Fibroblast of skin of abdomen (primary cell): ENCODE results near the gene PMFBP1.

ENCODE experiments used
- DNase-seq: peaks from one replicate; pipeline ENCODE4 v3.0.0-alpha.2; 2013

Gene PMFBP1

DNA sequence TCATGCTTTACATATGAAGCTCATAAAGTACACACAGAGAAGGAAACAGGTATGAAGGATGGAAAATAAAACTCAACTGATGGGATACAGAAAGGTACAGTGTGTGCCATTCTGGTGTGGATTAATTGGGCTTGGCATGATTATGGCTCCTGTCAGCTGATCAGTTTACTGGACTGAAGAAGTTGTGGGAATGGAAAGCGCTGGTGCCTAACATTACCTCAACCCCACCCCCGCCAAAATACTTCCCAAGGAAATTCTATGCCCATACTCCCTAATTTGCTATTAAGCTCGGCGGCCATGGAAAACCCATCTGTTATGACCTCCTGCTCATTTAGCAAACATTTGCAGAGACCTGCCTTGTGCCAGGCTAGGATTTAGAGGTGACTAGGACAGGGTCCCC lies 16.6 kb upstream of the PMFBP1 start:
- no peak for DNase-seq

GRCh38 chr16:72187551-72187950 lies 15.6 kb upstream of the PMFBP1 start:
- DNase-seq, result no peak

DNA sequence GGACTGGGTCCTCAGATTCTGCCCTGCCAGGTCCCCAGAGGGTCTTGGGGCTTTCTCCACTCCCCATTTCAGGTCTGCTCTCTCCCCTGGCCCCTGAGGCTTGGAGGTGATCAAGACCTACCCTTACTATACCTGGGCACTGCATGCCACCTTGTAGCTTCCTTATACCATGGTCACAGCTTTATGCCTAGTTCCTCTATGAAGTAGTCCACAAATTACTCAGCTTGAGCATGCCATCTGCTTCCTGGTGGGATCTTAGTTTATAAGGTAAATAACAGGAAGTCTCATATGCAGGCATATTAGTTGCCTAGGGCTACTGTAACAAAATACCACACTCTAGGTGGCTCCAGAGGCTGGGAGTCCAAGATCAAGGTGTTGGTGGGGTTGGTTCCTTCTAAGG lies 11.0 kb upstream of the PMFBP1 start:
- DNase-seq, result no peak

DNA sequence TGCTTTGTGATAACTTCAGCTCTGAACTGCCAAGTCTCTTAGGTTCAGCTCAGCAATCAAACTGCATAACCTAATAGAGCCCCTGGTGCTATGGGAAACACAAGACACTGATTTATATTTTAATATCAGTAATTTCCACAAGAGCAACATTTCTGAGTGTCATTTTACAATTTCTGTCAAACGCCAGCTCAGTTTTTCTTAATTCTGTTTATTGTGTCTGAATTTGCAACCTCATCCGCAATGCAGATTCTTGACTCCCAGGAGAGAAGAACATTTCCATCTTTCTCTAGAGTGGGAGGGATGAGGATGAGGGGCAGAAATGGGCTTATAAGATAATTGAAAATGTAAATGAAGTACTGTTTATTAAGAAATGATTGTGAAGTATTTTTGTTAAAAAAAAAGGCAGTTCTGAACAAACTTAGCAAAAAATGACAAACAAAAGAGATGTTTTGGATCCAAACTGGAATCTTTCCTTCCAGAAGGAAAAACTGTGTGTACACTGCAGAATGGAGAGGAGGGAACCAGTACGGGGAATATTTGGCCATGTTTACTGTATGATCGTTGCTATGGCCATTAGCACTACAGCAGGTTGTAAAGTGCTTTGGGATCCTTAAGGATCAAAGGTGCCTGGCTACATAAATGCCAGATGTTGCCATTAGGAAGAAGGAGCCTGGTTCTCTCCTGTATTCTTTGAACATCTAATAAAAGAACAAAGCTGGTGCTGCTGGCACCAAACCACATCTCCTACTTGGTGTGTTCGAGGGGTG lies 7.4 kb upstream of the PMFBP1 start:
- DNase-seq, result no peak

- no peak for DNase-seq
These were observed 2.8 kb upstream of the PMFBP1 start for GRCh38 chr16:72174726-72175125.

DNA sequence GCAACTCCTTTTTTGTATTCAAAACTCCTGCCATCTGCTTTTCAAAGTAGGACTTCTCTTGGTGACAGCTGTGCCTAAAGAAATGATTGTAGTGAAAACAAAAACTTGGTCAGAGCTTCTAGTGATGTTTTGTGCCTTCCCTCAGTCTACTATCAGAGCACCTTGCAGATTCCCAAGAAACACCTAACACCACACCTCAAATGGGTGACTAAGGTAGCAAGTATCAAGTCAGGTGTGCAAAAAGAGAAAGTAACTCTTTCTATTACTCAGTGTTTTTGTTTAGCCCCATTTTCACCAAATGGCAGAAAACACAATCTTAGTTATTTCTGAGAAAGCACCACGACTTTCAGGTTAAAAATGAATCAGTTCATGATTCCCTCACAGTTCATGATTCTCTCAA lies 2.0 kb upstream of the PMFBP1 start:
- DNase-seq, result no peak

DNA sequence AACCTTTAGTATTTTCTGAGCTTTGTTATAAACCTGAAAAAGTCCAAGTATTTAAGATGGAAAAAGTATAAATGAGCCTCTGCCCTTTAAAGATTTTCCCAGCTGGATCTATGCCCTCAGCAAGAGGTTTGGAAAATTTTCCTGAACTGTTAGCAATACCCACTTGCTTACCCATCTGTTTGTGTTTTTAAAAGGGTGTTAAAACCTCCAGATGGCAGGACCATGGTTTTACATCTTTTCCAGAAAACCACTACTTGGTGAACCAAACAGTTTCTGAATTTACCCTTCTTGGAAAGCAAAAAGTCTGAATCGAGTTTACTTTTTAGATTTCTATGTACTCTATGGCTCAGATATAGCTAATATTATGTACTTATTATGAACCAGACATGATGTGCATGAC lies 719 bp downstream of the PMFBP1 start:
- no peak for DNase-seq

GRCh38 chr16:72169708-72170107 lies 2.2 kb downstream of the PMFBP1 start:
- DNase-seq, result no peak

- DNase-seq, result no peak
These were observed 3.6 kb downstream of the PMFBP1 start for GRCh38 chr16:72168365-72168764.

DNA sequence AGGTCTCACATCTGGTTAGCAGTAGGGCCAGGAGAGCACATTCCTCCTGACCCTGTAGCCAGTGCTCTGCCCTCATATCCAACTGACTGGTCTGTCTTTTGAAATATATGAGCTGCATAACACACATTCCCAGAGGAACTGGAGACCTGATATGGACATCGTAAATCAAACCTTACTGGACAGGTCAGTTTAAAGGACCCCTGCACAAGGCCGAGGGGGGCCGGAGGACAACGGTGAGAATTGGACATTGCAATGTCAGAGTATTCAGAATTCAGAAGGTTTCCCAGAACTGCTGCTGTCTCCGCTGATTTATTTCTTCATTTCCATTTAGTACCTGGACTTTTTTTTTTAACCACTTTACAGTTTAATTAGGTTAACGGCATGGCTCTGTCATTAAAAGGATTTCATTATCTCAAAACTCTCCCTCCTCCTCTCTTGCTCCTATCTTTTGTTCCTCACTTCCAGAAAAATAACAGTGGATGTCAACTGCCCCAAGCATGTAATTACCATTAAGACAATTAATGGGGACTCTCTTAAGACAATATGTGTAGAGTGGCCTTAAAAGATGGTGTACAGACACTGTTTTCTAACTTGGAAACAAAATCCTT lies 4.9 kb downstream of the PMFBP1 start:
- no peak for DNase-seq

- DNase-seq, result no peak
These were observed 5.8 kb downstream of the PMFBP1 start for GRCh38 chr16:72166151-72166550.

GRCh38 chr16:72164691-72165090 lies 7.3 kb downstream of the PMFBP1 start:
- DNase-seq, result no peak

- DNase-seq, result no peak
These were observed 9.8 kb downstream of the PMFBP1 start for GRCh38 chr16:72162105-72162692.

DNA sequence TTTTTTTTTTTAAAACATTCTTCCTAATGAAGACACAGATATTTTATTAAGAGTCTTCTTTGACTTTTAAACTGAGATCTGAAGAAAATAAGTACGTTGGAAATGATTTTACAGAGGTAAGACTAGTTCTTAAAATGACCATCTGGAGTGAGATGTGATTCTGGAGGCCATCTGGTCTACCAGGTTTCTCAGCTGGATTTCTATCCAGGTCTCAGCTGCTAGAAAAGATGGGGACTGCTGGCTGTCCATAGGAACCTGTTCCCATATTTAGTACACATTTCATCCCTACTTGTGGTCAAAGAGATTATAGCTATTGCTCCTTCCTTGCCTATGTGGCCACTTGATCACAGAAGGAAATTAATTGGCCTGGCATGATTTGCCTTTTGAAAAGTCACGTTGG lies 12.2 kb downstream of the PMFBP1 start:
- no peak for DNase-seq

DNA sequence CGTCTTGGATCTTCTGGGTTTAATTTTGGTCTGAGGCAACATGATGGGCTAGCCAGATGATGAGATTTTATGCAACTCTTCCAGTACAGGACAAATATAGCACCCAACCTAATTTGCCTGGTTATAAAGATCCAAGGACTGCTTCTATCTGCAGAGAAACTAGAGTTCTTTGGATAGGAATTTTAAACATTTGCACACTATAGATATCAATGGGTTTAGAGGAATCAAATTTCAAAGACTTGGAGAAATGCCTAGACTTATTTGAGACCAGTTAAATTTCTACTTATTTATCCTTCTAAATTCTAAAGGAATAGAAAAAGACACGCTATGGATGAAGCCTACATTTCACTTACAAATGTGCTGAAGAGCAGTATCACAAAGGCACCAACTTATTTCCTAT lies 12.6 kb downstream of the PMFBP1 start:
- DNase-seq, result no peak

GRCh38 chr16:72149676-72150464 lies 22.1 kb downstream of the PMFBP1 start:
- no peak for DNase-seq

DNA sequence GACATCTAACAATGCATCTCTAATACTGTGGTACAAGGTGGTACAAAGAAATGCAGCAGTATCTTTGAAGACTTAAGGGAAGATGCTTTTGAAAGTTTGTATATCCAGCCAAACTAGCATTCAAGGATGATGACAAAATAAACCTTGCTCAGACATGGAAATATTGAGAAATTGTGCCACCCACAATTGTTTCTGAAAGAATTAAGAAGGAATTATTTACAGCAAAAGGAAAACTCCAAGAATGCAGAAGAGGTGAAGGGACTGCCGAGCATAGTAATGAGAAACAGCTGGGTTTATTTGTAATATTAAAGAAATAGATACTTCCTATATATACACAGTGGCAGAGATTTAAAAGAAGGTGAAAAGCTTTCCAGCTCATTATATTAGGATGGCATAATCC lies 29.5 kb downstream of the PMFBP1 start:
- peak; percentile 13 for DNase-seq

- DNase-seq, result no peak
These were observed 32.0 kb downstream of the PMFBP1 start for GRCh38 chr16:72139908-72140307.

GRCh38 chr16:72138064-72138572 lies 33.8 kb downstream of the PMFBP1 start:
- DNase-seq, result no peak

DNA sequence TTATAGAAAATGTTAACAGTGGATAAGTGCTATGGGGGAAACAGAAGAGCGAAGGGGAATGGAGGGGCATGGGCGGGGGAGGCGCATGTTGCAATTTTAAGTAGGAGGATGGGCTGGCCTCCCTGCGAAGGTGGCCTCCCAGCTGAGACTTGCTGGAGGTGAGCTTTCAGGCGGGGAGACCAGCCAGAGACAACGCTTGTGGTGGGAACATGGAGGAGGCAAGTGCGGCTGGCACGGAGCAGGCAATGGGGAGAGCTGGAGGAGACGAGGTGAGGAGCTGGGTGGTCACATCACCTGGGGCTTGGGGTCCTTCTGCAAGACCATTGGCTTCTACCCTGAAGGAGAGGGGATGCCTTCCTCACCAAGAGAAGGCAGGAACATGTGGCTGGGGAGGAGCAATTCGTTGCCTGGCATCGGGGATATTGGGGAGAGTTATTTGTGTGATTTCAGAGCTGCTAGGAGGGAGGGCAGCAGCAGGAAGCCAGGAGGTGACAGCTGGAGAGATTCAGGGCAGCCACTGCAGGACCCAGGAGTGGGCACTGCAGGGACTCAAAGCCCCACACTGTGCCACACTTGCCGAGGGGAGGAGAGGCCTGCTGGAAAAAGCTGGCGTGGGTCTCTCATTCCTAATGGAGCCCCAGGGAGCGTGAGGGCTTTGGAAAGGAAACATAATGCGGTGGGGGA lies 34.4 kb downstream of the PMFBP1 start:
- DNase-seq, result no peak

DNA sequence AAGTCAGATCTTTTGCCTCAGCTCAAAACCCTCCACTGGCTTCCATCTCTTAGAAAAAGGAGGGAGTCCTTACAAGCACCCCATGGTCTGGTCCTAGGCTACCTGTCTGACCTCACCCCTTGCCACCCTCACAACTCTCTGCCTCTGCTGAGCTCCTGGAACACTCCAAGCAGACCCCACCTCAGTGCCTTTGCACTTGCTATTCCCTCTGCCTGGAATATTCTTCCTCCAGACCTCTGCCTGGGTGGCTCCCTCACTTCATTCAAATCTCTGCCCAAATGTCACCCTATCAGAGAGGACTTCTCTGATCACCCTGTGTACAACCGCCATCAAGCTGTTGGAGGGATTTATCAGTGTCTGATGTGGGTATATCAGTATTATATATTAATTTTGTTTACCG lies 37.4 kb downstream of the PMFBP1 start:
- no peak for DNase-seq

DNA sequence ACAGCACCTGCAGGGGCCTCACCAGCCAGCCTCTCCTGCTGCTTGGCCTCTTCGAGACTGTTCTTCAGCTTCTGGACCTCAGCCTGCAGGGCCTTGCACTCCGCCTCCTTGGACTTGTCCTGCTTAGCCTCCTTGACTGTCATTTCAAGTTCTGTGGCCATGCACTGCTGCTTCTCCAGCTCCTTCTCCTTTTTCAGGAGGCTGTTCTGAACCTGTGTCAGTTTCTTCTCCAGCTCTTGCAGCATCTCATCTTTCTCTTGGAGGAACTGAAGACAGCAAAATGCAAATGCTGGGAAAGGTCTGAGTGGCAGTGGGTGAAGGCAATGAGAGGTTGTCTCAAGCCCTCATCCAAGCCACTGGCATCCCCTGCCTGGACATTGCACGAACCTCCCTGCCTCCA lies 39.2 kb downstream of the PMFBP1 start:
- no peak for DNase-seq

GRCh38 chr16:72131036-72131435 lies 40.9 kb downstream of the PMFBP1 start:
- DNase-seq, result peak; percentile 3
